ENCODE measurements around the gene GDF9.

GDF9 gene

GRCh38 chr5:132866342-132867045 lies at the start of gene GDF9, which contains the start of gene UQCRQ:
GDF9 (minus strand) TSS chr5:132866469; CDS start chr5:132864533, 1,936 bp downstream.
UQCRQ (plus strand) TSS chr5:132866642; CDS start chr5:132866882, 240 bp downstream.
- peak; percentile 70 to 79 for DNase-seq (ENCODE audit: low read depth in 1 of 2, low spot score in 1 of 2)

- DNase-seq (ENCODE audit: low read depth in 1 of 2, low spot score in 1 of 2) = no peak
These were observed 49.4 kb upstream of the GDF9 start for GRCh38 chr5:132915681-132916080.

- no peak for DNase-seq (ENCODE audit: low read depth in 1 of 2, low spot score in 1 of 2)
These were observed 43.4 kb upstream of the GDF9 start for GRCh38 chr5:132909702-132910101.

GRCh38 chr5:132907161-132907560 lies 40.9 kb upstream of the GDF9 start:
- no peak for DNase-seq (ENCODE audit: low read depth in 1 of 2, low spot score in 1 of 2)

- no peak for DNase-seq (ENCODE audit: low read depth in 1 of 2, low spot score in 1 of 2)
These were observed 39.7 kb upstream of the GDF9 start for GRCh38 chr5:132905938-132906337.

GRCh38 chr5:132901730-132902129 lies 35.5 kb upstream of the GDF9 start:
- DNase-seq (ENCODE audit: low read depth in 1 of 2, low spot score in 1 of 2) = no peak

- no peak for DNase-seq (ENCODE audit: low read depth in 1 of 2, low spot score in 1 of 2)
These were observed 34.8 kb upstream of the GDF9 start for GRCh38 chr5:132901036-132901435.

GRCh38 chr5:132898094-132898493 lies 31.8 kb upstream of the GDF9 start:
- no peak for DNase-seq (ENCODE audit: low read depth in 1 of 2, low spot score in 1 of 2)

GRCh38 chr5:132896685-132897084 lies 30.4 kb upstream of the GDF9 start:
- DNase-seq (ENCODE audit: low read depth in 1 of 2, low spot score in 1 of 2) = no peak

GRCh38 chr5:132895719-132896305 lies 29.5 kb upstream of the GDF9 start:
- no peak for DNase-seq (ENCODE audit: low read depth in 1 of 2, low spot score in 1 of 2)

- DNase-seq (ENCODE audit: low read depth in 1 of 2, low spot score in 1 of 2) = no peak
These were observed 24.5 kb upstream of the GDF9 start for GRCh38 chr5:132890817-132891216.

- no peak for DNase-seq (ENCODE audit: low read depth in 1 of 2, low spot score in 1 of 2)
These were observed 23.2 kb upstream of the GDF9 start for GRCh38 chr5:132889501-132889900.

GRCh38 chr5:132887283-132887682 lies 21.0 kb upstream of the GDF9 start:
- DNase-seq (ENCODE audit: low read depth in 1 of 2, low spot score in 1 of 2) = no peak

GRCh38 chr5:132886064-132886823 lies 20.0 kb upstream of the GDF9 start:
- DNase-seq (ENCODE audit: low read depth in 1 of 2, low spot score in 1 of 2) = no peak

- no peak for DNase-seq (ENCODE audit: low read depth in 1 of 2, low spot score in 1 of 2)
These were observed 18.3 kb upstream of the GDF9 start for GRCh38 chr5:132884548-132884947.

- no peak for DNase-seq (ENCODE audit: low read depth in 1 of 2, low spot score in 1 of 2)
These were observed 17.1 kb upstream of the GDF9 start for GRCh38 chr5:132883261-132883834.

GRCh38 chr5:132877938-132878337 lies 11.7 kb upstream of the GDF9 start:
- no peak for DNase-seq (ENCODE audit: low read depth in 1 of 2, low spot score in 1 of 2)

GRCh38 chr5:132877466-132877865 lies 11.2 kb upstream of the GDF9 start:
- DNase-seq (ENCODE audit: low read depth in 1 of 2, low spot score in 1 of 2) = no peak

- DNase-seq (ENCODE audit: low read depth in 1 of 2, low spot score in 1 of 2) = no peak
These were observed 9.9 kb upstream of the GDF9 start for GRCh38 chr5:132876020-132876759.

- no peak for DNase-seq (ENCODE audit: low read depth in 1 of 2, low spot score in 1 of 2)
These were observed 7.6 kb upstream of the GDF9 start for GRCh38 chr5:132873930-132874271.

Data from stimulated activated CD4-positive, alpha-beta T cell treated with anti-CD3 and anti-CD28 coated beads, Interleukin-15, amount 100 ng/mL, for 1 hour (primary cell).